M059J (cell line): ENCODE measurements around the gene RHOH. TPM values are rescaled to one million over a fixed set of nuclear protein-coding genes. Genes with fewer than 3 reads are reported as not detected.
A peak's percentile ranks its signal among the peaks of the same experiment; 100 is the strongest.
"Not testable (repeated sequence)": the region's sequence is repeated elsewhere in the genome, so short reads cannot be mapped to it uniquely, and the experiment has no call there.

Source experiments
- DNase-seq: peaks from one replicate; pipeline ENCODE4 v3.0.0-alpha.2; 2012; ENCODE audit warnings: low read depth
- total RNA-seq: library from RNA; depleted of rRNA; stranded (reverse); fragments of >200 nt; shearing (Covaris generic); gene quantifications from 2 replicates; pipeline ENCODE4 v1.2.3, GENCODE V29; 2014; rRNA removed

RHOH gene
- not detected in 2 replicates for total RNA-seq

GRCh38 chr4:40196724-40197281 lies at the start of gene RHOH:
TSS of gene RHOH (plus strand) at chr4:40197031. CDS start at chr4:40243387, 46,356 bp downstream.
- no peak for DNase-seq

- DNase-seq = not testable (repeated sequence)
Observed at GRCh38 chr4:40147490-40147889, 49.3 kb upstream of the RHOH start.

GRCh38 chr4:40149960-40150385 lies 46.9 kb upstream of the RHOH start:
- peak; percentile 79 for DNase-seq

GRCh38 chr4:40150932-40151331 lies 45.9 kb upstream of the RHOH start:
- DNase-seq = no peak

GRCh38 chr4:40152637-40153036 lies 44.2 kb upstream of the RHOH start:
- no peak for DNase-seq

GRCh38 chr4:40157436-40157835 lies 39.4 kb upstream of the RHOH start:
- DNase-seq = no peak

- no peak for DNase-seq
Observed at GRCh38 chr4:40160258-40160657, 36.6 kb upstream of the RHOH start.

- DNase-seq = no peak
Observed at GRCh38 chr4:40164459-40164858, 32.4 kb upstream of the RHOH start.

GRCh38 chr4:40165916-40166315 lies 30.9 kb upstream of the RHOH start:
- no peak for DNase-seq

- no peak for DNase-seq
Observed at GRCh38 chr4:40168070-40168469, 28.8 kb upstream of the RHOH start.

GRCh38 chr4:40170588-40170987 lies 26.2 kb upstream of the RHOH start:
- no peak for DNase-seq

GRCh38 chr4:40173470-40173875 lies 23.4 kb upstream of the RHOH start:
- no peak for DNase-seq

- DNase-seq = no peak
Observed at GRCh38 chr4:40176602-40177001, 20.2 kb upstream of the RHOH start.

GRCh38 chr4:40177591-40177990 lies 19.2 kb upstream of the RHOH start:
- DNase-seq = no peak

- DNase-seq = no peak
Observed at GRCh38 chr4:40178672-40179071, 18.2 kb upstream of the RHOH start.

GRCh38 chr4:40179360-40179759 lies 17.5 kb upstream of the RHOH start:
- DNase-seq = no peak

- peak; percentile 83 for DNase-seq
Observed at GRCh38 chr4:40180356-40180755, 16.5 kb upstream of the RHOH start.

GRCh38 chr4:40182001-40182400 lies 14.8 kb upstream of the RHOH start:
- no peak for DNase-seq

GRCh38 chr4:40182954-40183353 lies 13.9 kb upstream of the RHOH start:
- DNase-seq = no peak

GRCh38 chr4:40183615-40184411 lies 13.0 kb upstream of the RHOH start:
- no peak for DNase-seq

GRCh38 chr4:40185830-40186664 lies 10.8 kb upstream of the RHOH start:
- no peak for DNase-seq

- DNase-seq = no peak
Observed at GRCh38 chr4:40186665-40187014, 10.2 kb upstream of the RHOH start.
